GM12878 (cell line): ENCODE data around the gene FETUB. TPM values are rescaled to one million over a fixed set of nuclear protein-coding genes. Genes with fewer than 3 reads are reported as not detected.

ENCODE experiments used
- ATAC-seq: fragments of 200-7000 bp; cut with Tn5 transposase; 3 replicates; pipeline ENCODE4 v1.9.1; 2020; ENCODE audit warnings: mild to moderate bottlenecking, moderate library complexity
- BruUV-seq: library from RNA; stranded (reverse); fragments of 400-500 nt; replicated peaks from 2 replicates; lab custom pipeline; 2021; lab: Mats Ljungman, UMichigan
- CTCF ChIA-PET: fragments of 300-600 bp; sonication (Branson Sonifier 250); formaldehyde crosslinking; extraction: SDS; loops from one replicate; lab custom pipeline; 2021; ENCODE audit warnings: inconsistent platforms; lab: Yijun Ruan, JAX
- POLR2A ChIA-PET: fragments of 350-600 bp; formaldehyde crosslinking; extraction: SDS; loops from one replicate; lab custom pipeline; 2021; ENCODE audit warnings: inconsistent platforms; lab: Charles Lee
- RAD21 ChIA-PET: fragments of 300-600 bp; sonication (Branson Sonifier 250); formaldehyde crosslinking; loops from one replicate; lab custom pipeline; 2023; ENCODE audit warnings: antibody characterized with exemption; ENCODE audit not compliant: unreplicated experiment; lab: Charles Lee
- SMC1A ChIA-PET: fragments of 300-600 bp; sonication (Branson Sonifier 250); formaldehyde crosslinking; loops from one replicate; lab custom pipeline; 2023; ENCODE audit not compliant: unreplicated experiment, uncharacterized antibody; lab: Charles Lee
- DNase-seq: peaks from one replicate; pipeline ENCODE4 v3.0.0-alpha.2; 2011; ENCODE audit warnings: low read depth, low spot score
- FAIRE-seq: peaks from 3 replicates; lab custom pipeline; 2011; peaks lifted over from hg19 to GRCh38; lab: Jason Lieb, UNC
- H2AFZ ChIP-seq: 2 replicates; pipeline ENCODE4 v1.6.0; 2011; ENCODE audit warnings: low read depth, low read length, control low read depth; ENCODE audit not compliant: control insufficient read depth
- H3K27ac ChIP-seq: 2 replicates; pipeline ENCODE4 v1.5.1; 2011; ENCODE audit warnings: control low read depth; ENCODE audit not compliant: control insufficient read depth, insufficient read depth
- H3K27me3 ChIP-seq, 2 experiments: replicated peaks in 1 of 2; 2 replicates each; pipeline versions ENCODE4 v1.6.0 to v1.6.1; 2011; ENCODE audit warnings: low read length in 1 of 2; ENCODE audit not compliant: control insufficient read depth in 2 of 2, insufficient read depth in 2 of 2
- H3K36me3 ChIP-seq, 2 experiments: 2 replicates each; pipeline ENCODE4 v1.5.1; 2011; ENCODE audit warnings: low read length in 1 of 2; ENCODE audit not compliant: control insufficient read depth in 2 of 2, insufficient read depth in 2 of 2
- H3K4me1 ChIP-seq: 2 replicates; pipeline ENCODE4 v1.6.1; 2011; ENCODE audit warnings: mild to moderate bottlenecking, low read length, moderate library complexity, mixed read lengths; ENCODE audit not compliant: control insufficient read depth, insufficient read depth
- H3K4me2 ChIP-seq: 2 replicates; pipeline ENCODE4 v1.6.0; 2011; ENCODE audit warnings: control low read depth; ENCODE audit not compliant: control insufficient read depth, insufficient read depth
- H3K4me3 ChIP-seq: fragments of 200-600 bp; sonication (generic); 2 replicates; pipeline ENCODE4 v1.5.1; 2016
- H3K79me2 ChIP-seq: 2 replicates; pipeline ENCODE4 v1.6.0; 2011; ENCODE audit warnings: low read length; ENCODE audit not compliant: control insufficient read depth, insufficient read depth
- H3K9ac ChIP-seq: 2 replicates; pipeline ENCODE4 v1.8.0; 2011; ENCODE audit warnings: low read length, control low read depth, mixed read lengths; ENCODE audit not compliant: control insufficient read depth, insufficient read depth
- H3K9me3 ChIP-seq: replicated peaks from 3 replicates; pipeline ENCODE4 v1.5.1; 2011; ENCODE audit warnings: mild to moderate bottlenecking, low read length; ENCODE audit not compliant: control insufficient read depth, insufficient read depth
- H4K20me1 ChIP-seq: 2 replicates; pipeline ENCODE4 v1.6.0; 2011; ENCODE audit not compliant: control insufficient read depth, insufficient read depth
- DPF2 ChIP-seq: fragments of 450-650 bp; IDR thresholded peaks from 2 replicates; pipeline ENCODE4 v1.6.1; 2017; ENCODE audit warnings: mild to moderate bottlenecking
- ESRRA ChIP-seq: IDR thresholded peaks from 2 replicates; pipeline ENCODE4 v1.6.1; 2012; ENCODE audit warnings: mild to moderate bottlenecking, low read length, improper control_type of control experiment
- HDAC6 ChIP-seq: fragments of 200-600 bp; sonication (generic); IDR thresholded peaks from one replicate; pipeline ENCODE4 v1.8.0; 2017; ENCODE audit warnings: antibody characterized with exemption; ENCODE audit not compliant: unreplicated experiment
- IKZF2 ChIP-seq, 2 experiments: fragments of 450-650 bp; IDR thresholded peaks; 2 replicates each; pipeline ENCODE4 v1.6.1; 2017; ENCODE audit warnings: mild to moderate bottlenecking in 2 of 2, moderate library complexity in 2 of 2
- IRF4 ChIP-seq: IDR thresholded peaks from 2 replicates; pipeline ENCODE4 v1.6.1; 2011; ENCODE audit warnings: low read depth, low read length
- JUNB ChIP-seq: IDR thresholded peaks from 2 replicates; pipeline ENCODE4 v1.6.1; 2016; ENCODE audit warnings: antibody characterized with exemption, mild to moderate bottlenecking
- JUND ChIP-seq: IDR thresholded peaks from 2 replicates; pipeline ENCODE4 v1.6.1; 2012; ENCODE audit warnings: low read depth, mild to moderate bottlenecking, low read length, improper control_type of control experiment, moderate library complexity
- MTA2 ChIP-seq: fragments of 450-650 bp; IDR thresholded peaks from 2 replicates; pipeline ENCODE4 v1.6.1; 2016; ENCODE audit warnings: low read depth, mild to moderate bottlenecking, moderate library complexity
- POLR2AphosphoS2 ChIP-seq: IDR thresholded peaks from 2 replicates; pipeline ENCODE4 v1.6.1; 2011; ENCODE audit warnings: low read depth, mild to moderate bottlenecking, low read length, improper control_type of control experiment, moderate library complexity
- RCOR1 ChIP-seq: conservative IDR thresholded peaks from 2 replicates; pipeline ENCODE4 v1.6.1; 2012; ENCODE audit warnings: low read depth, low read length, improper control_type of control experiment
- SMAD1 ChIP-seq: fragments of 450-650 bp; IDR thresholded peaks from 2 replicates; pipeline ENCODE4 v1.6.1; 2018; ENCODE audit warnings: mild to moderate bottlenecking, low read depth; ENCODE audit not compliant: partially characterized antibody
- YY1 ChIP-seq: IDR thresholded peaks from 2 replicates; pipeline ENCODE4 v1.6.1; 2011; ENCODE audit warnings: low read depth, mild to moderate bottlenecking, low read length
- WGBS: methylation state at CpG from one replicate; pipeline ENCODE4 v1.1.6; 2016; ENCODE audit warnings: low lambda C conversion rate; ENCODE audit not compliant: insufficient replicate concordance, insufficient coverage; ENCODE audit errors: missing lambda C conversion rate; 5-methylcytosine and 5-hydroxymethylcytosine counted together
- in situ Hi-C: fragments of 300-500 bp; cut with MboI; formaldehyde crosslinking; loops from 9 replicates; pipeline ENCODE4 v1.14.3; 2018; ENCODE audit warnings: mixed read lengths
- intact Hi-C: fragments of 100-400 bp; cut with micrococcal nuclease; formaldehyde crosslinking; loops from one replicate; pipeline ENCODE4 v1.14.2; 2022; ENCODE audit not compliant: unreplicated experiment
- polyA plus RNA-seq, 11 experiments: library from polyadenylated mRNA; depleted of rRNA in 4 of 11; unstranded in 6 of 11; stranded (reverse) in 5 of 11; fragments of >200 nt; fragmentation: Nextera tagmentation in 4 of 11; fragmentation: Illumina TruSeq in 1 of 11; extraction: Ambion mirVana in 4 of 11; extraction: Trizol in 1 of 11; gene quantifications; 1 replicate in 1 of 11; 2 replicates in 10 of 11; pipeline versions ENCODE4 v1.2.1 to v1.2.3, GENCODE V29; 2011 to 2016; ENCODE audit warnings: inconsistent platforms in 2 of 11, missing spikeins in 2 of 11, low read depth in 1 of 11
- total RNA-seq, 4 experiments: library from RNA; depleted of rRNA in 3 of 4; stranded (reverse); fragments of >200 nt in 3 of 4; fragmentation: Illumina TruSeq in 1 of 4; extraction: Trizol in 1 of 4; gene quantifications; 2 replicates each; pipeline versions ENCODE4 v1.2.1 to v1.2.3, GENCODE V29; 2013 to 2021
- TF ChIP-seq, protein P1 (sequence below): fragments of 450-650 bp; formaldehyde crosslinking; IDR thresholded peaks from 2 replicates; pipeline ENCODE4 v1.5.0; 2022; ENCODE audit warnings: mild to moderate bottlenecking, missing genetic modification characterization
- TF ChIP-seq, protein P2 (sequence below): IDR thresholded peaks from 2 replicates; pipeline ENCODE4 v1.6.1; 2012; ENCODE audit warnings: low read depth, low read length, improper control_type of control experiment
- TF ChIP-seq, protein P3 (sequence below): fragments of 450-650 bp; IDR thresholded peaks from 2 replicates; pipeline ENCODE4 v1.6.1; 2016; ENCODE audit warnings: mild to moderate bottlenecking
- TF ChIP-seq, protein P4 (sequence below): fragments of 450-650 bp; conservative IDR thresholded peaks from 2 replicates; pipeline ENCODE4 v1.6.1; 2017; ENCODE audit warnings: mild to moderate bottlenecking, moderate library complexity

FETUB gene
- total and polyA plus RNA-seq, 10 of the 15 experiments (the other 5 are each of a cell fraction or from before 2014, with no cell fraction given) = not detected

DNA sequence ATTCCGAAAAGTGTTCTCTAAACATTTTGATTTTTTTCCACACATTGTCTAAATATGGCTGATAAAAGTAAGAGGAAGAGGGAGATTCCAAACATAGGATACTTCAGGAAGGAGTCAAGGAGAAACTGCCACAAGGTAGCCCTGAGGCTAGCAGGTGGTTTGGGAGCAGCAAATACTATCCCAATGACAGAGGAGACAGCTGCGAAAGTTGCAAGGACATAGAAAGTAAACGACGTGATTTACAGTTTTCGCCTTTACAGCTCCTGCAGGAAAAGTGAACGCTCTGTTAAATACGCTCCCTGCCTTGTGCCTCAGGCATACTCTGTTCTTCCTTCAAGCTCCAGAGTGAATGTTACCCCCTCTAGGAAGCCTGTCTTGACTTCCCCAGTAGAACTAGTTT, 3.7 kb upstream of the FETUB start:
- ChIA-PET POLR2A (no interaction called here), CTCF (interaction anchor here (0.9 kb wide), 1 partner anchor 19 kb away, joined by 3 read pairs; no protein-coding TSS in a partner anchor)
- WGBS = 78% methylated on average over 7 of the region's 7 CpGs
- TF ChIP-seq, protein P1, sequence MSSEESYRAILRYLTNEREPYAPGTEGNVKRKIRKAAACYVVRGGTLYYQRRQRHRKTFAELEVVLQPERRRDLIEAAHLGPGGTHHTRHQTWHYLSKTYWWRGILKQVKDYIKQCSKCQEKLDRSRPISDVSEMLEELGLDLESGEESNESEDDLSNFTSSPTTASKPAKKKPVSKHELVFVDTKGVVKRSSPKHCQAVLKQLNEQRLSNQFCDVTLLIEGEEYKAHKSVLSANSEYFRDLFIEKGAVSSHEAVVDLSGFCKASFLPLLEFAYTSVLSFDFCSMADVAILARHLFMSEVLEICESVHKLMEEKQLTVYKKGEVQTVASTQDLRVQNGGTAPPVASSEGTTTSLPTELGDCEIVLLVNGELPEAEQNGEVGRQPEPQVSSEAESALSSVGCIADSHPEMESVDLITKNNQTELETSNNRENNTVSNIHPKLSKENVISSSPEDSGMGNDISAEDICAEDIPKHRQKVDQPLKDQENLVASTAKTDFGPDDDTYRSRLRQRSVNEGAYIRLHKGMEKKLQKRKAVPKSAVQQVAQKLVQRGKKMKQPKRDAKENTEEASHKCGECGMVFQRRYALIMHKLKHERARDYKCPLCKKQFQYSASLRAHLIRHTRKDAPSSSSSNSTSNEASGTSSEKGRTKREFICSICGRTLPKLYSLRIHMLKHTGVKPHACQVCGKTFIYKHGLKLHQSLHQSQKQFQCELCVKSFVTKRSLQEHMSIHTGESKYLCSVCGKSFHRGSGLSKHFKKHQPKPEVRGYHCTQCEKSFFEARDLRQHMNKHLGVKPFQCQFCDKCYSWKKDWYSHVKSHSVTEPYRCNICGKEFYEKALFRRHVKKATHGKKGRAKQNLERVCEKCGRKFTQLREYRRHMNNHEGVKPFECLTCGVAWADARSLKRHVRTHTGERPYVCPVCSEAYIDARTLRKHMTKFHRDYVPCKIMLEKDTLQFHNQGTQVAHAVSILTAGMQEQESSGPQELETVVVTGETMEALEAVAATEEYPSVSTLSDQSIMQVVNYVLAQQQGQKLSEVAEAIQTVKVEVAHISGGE (CRISPR knock-in tag) = no peak
- TF ChIP-seq, protein P2, sequence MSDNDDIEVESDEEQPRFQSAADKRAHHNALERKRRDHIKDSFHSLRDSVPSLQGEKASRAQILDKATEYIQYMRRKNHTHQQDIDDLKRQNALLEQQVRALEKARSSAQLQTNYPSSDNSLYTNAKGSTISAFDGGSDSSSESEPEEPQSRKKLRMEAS = no peak
- no peak for TF ChIP-seq MTA2
- TF ChIP-seq, protein P3, sequence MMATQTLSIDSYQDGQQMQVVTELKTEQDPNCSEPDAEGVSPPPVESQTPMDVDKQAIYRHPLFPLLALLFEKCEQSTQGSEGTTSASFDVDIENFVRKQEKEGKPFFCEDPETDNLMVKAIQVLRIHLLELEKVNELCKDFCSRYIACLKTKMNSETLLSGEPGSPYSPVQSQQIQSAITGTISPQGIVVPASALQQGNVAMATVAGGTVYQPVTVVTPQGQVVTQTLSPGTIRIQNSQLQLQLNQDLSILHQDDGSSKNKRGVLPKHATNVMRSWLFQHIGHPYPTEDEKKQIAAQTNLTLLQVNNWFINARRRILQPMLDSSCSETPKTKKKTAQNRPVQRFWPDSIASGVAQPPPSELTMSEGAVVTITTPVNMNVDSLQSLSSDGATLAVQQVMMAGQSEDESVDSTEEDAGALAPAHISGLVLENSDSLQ = no peak
- no peak for TF ChIP-seq HDAC6
- TF ChIP-seq POLR2AphosphoS2 = no peak
- no peak for TF ChIP-seq SMAD1
- TF ChIP-seq YY1 = no peak
- no peak for TF ChIP-seq IRF4
- no peak for TF ChIP-seq JUNB
- no peak for TF ChIP-seq DPF2
- no peak for TF ChIP-seq RCOR1
- no peak for TF ChIP-seq IKZF2 (IDR thresholded peaks at IDR 0.05)
- no peak for TF ChIP-seq ESRRA
- TF ChIP-seq JUND = no peak
- TF ChIP-seq, protein P4, sequence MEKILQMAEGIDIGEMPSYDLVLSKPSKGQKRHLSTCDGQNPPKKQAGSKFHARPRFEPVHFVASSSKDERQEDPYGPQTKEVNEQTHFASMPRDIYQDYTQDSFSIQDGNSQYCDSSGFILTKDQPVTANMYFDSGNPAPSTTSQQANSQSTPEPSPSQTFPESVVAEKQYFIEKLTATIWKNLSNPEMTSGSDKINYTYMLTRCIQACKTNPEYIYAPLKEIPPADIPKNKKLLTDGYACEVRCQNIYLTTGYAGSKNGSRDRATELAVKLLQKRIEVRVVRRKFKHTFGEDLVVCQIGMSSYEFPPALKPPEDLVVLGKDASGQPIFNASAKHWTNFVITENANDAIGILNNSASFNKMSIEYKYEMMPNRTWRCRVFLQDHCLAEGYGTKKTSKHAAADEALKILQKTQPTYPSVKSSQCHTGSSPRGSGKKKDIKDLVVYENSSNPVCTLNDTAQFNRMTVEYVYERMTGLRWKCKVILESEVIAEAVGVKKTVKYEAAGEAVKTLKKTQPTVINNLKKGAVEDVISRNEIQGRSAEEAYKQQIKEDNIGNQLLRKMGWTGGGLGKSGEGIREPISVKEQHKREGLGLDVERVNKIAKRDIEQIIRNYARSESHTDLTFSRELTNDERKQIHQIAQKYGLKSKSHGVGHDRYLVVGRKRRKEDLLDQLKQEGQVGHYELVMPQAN = no peak

More for the DNA sequence above, 3.7 kb upstream of the FETUB start:
- intact Hi-C loops = no loop called here
- Histone ChIP-seq H3K4me3 (no peak overlapping the region), H3K27me3 (peaks cover 0 to 3% of the 10 kb centered on the region in 2 experiments; a peak in 2 of 4 replicates), H3K9ac (no peak overlapping the region), H3K27ac (no peak overlapping the region), H3K79me2 (no peaks in the 10 kb centered on the region), H3K4me1 (no peaks in the 10 kb centered on the region), H2AFZ (no peak overlapping the region), H3K9me3 (no peaks in the 10 kb centered on the region; the same call in 2 of the 3 replicates), H3K4me2 (no peak overlapping the region), H4K20me1 (no peaks in the 10 kb centered on the region), H3K36me3 (no peaks in the 10 kb centered on the region)
- in situ Hi-C loops = no loop called here
- ChIA-PET SMC1A (no interaction called here), RAD21 (no interaction called here)
- FAIRE-seq (no peak), DNase-seq (no peak), ATAC-seq (no peak)
- BruUV-seq = no TSS peak
